ENCODE data around the gene CSH1.

CSH1 gene

DNA sequence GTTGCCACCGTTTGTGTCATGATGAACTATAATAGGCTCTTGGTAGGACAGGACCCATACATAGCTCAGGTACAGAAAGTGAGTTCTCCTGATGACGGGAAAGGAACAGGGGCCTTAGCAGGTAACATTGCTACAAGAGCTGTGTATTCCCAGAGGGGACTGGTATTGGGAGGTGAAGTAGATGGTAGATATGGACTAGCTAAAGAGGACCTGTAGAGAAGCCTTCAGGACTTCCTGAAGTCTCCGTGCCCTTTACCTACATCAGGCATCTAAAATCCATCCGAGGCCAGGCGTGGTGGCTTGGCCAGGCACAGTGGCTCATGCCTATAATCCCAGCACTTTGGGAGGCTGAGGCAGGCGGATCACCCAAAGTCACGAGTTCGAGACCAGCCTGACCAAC, 41.2 kb downstream of the CSH1 start:
- no peak for DNase-seq

DNA sequence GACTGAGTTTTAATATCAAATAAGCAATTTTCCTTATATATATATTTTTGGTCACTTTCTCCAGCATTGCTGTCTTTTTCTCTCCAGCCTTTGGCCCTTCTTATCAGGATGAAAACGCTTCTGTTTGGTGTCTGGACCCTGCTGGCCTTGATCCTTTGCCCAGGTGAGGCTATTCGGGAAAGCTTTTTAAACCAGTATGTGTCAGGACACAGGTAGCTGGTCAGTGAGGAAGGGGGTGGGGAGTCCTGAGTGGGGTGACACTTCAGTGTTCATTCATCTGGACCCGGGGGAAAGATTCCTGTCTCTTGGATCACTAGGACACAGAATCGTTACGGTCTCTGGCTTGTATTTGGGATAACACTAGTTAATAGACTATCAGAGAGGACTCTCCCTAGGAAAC, 41.7 kb downstream of the CSH1 start:
- DNase-seq, result no peak

DNA sequence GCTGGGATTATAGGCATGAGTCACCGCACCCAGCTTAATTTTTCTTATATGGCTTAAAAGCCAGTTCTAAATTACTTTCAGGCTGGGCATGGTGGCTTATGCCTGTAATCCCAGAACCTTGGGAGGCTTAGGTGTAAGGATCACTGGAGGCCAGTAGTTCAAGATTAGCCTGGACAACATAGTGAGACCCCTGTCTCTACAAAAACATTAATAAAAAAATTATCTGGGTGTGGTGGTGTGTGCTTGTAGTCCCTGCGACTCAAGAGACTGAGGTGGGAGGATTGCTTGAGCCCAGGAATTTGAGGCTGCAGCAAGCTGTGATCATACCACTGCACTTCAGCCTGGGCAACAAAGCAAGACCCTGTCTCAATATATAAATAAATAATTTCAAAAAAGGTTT, 43.1 kb downstream of the CSH1 start:
- DNase-seq, result no peak

DNA sequence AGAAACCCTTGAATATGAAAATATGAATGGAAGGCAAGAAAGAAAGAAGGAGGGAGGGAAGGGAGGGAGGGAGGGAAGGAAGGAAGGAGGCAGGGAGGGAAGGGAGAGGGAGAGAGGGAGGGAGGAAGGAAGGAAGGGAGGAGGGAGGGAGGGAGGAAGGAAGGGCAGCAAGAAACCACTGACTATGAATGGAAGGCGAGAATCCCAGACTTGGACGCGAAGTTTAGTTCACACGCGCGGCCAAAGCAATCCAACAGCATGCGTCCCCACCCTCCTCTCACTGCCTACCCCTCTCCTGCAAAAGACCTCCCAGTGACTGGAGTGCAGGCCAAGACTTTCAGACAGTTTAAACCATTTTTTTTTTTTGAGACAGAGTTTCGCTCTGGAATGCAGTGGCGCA, 46.0 kb downstream of the CSH1 start:
- no peak for DNase-seq

DNA sequence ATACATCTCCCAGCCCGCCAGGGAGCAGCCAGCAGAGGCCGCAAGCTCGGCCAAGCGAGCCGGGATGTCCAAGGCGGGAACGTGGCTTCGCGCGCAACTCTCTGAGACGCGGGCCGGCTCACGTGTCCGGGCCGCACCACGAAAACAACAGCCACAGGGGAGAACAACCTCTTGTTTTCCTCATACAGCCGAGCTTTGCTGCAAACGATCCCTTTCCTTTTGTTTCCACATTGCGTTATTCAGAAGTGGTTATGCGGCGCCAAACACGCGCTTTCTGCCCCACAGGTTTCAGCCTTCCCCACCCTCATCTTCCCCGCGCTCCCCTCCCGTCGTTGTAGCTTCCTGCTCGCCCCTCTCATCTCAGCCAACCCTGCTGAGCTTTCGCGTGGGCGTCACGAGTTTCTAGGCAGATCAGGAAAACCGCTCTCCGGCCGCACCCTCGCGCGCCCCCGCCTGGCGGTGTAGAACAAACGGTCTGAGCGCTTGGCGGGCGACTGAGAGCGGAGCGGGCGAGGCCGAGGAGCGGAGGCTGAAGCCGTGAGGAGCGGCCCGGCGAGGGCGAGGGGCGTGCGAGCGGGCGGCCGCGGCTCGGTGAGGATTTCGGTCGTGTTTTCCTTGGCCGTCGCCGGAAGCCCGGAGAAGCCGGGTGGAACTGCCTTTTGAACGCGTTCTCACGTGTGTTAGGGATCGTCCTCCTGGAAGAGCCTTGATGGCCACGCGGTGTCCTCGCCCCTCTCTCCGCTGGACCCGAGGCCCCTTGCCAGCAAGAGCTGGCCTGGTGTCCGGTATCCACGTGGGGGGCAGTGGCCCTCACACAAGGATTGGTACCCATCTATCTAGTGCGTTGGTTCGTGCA, 47.3 kb downstream of the CSH1 start:
- DNase-seq, result no peak

DNA sequence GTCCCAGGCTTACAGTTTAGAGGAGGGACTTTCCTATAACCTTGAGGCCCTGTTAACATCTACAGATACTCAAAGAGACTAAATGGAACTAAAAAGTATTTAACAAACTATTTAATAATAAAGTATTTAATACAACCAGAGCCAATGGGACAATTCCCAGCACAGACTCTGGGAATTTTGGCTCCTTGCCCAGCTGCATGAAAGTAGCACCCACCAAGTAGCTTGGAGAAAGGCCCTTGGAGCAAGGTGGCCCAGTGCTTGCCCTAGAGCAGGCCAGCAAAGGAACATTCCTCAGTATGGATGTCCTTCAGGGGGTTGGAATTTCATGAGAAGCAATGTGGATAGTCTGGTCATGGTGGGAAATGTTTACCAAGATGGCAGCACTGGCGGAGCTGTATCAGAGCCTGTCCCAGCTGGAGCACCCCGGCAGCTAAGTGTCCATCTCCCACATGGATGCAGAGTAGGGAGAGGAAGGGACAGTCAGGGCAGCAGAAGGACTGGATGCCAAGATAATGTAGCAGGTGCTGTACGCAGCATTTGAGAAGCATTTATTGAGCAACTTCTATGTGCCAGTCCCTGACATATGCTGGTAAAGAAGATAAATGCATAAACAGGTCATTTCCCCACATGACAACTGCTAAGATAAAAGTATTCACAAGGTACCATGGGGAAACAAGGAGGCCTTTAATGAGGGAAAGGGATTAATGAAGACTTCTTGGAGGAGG, 48.7 kb downstream of the CSH1 start:
- no peak for DNase-seq

DNA sequence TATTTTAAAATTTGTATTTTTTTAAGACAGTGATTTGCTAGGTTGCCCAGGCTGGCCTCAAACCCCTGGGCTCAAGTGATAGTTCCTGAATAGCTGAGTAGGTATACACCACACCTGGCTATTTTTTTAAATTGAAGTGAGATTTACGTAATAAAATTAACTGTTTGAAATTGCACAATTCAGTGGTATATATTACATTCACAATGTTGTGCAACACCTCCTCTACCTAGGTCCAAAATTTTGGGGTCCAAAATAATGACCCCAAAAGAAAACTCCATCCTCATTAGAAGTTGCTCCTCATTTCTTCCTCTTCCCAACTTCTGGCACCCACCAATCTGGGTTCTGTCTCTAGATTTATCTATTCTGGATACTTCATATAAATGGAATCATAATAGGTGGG, 50.9 kb downstream of the CSH1 start:
- DNase-seq, result no peak
